ENCODE results near the gene FGF14.

Gene FGF14

DNA sequence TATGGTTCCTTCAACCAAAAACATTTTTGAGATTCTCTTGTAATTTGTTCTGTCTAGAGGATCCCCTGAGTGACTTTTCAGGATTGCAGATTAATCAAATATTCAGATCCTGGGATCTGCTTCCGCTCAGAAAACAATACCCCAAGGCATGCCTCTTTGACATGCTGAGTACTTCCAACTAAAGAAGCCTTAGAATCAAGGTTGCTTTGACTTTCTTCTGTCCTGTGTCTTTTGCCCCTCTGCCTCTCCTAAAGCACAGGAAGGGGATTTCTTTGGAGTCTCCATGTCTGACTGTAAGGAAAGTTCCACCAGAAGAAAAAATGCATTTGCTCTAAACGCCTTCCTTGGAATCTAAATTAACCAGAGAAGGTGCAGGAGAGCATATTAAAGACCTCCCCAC lies 431.5 kb downstream of the FGF14 start:
- Histone ChIP-seq H3K4me1 (ENCODE audit: control insufficient read depth, insufficient read depth, low read length) (no peaks in the 10 kb centered on the region), H3K36me3 (ENCODE audit: control insufficient read depth in 2 of 2, insufficient read depth in 1 of 2, low read length in 2 of 2) (no peaks in the 10 kb centered on the region), H3K27ac (ENCODE audit: extremely low read depth, low read depth, low read length) (no peak overlapping the region), H3K9me3 (ENCODE audit: control insufficient read depth, insufficient read depth, low read depth, low read length) (no peaks in the 10 kb centered on the region), H3K4me3 (ENCODE audit: low read depth, low read length) (no peak overlapping the region)
- ChIA-PET POLR2A (no interaction called here), CTCF (no interaction called here)
- TF ChIP-seq ZFP69B (tag by site-specific recombination; IDR thresholded peaks at IDR 0.05) (no peak), ZNF776 (tag by site-specific recombination; IDR thresholded peaks at IDR 0.05; ENCODE audit: borderline replicate concordance) (no peak)

DNA sequence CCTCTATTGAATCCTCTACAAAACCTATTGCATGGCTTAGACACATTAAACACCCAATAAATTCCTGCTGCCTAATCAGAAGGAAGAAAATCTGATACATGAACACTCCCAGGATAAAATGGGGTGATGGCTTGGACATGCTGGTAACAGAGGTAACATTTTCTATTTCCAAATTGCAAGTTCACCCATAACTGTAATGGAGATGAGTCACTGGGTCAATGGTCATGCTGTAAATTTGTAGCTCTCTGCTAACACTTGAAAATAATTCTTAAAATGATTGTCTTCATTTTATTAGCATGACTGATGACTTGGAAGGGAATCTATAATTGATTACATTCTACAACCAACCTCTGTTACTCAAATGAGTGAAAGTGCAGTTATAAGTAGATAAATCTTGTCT lies 434.1 kb downstream of the FGF14 start:
- H3K4me1 ChIP-seq (ENCODE audit: control insufficient read depth, insufficient read depth, low read length), result no peaks in the 10 kb centered on the region
- H3K9me3 ChIP-seq (ENCODE audit: control insufficient read depth, insufficient read depth, low read depth, low read length), result no peaks in the 10 kb centered on the region
- ChIA-PET POLR2A (no interaction called here), CTCF (no interaction called here)
- no peak overlapping the region for H3K4me3 ChIP-seq (ENCODE audit: low read depth, low read length)
- H3K36me3 ChIP-seq (ENCODE audit: control insufficient read depth in 2 of 2, insufficient read depth in 1 of 2, low read length in 2 of 2), result no peaks in the 10 kb centered on the region
- no peak overlapping the region for H3K27ac ChIP-seq (ENCODE audit: extremely low read depth, low read depth, low read length)
- TF ChIP-seq, protein P1, sequence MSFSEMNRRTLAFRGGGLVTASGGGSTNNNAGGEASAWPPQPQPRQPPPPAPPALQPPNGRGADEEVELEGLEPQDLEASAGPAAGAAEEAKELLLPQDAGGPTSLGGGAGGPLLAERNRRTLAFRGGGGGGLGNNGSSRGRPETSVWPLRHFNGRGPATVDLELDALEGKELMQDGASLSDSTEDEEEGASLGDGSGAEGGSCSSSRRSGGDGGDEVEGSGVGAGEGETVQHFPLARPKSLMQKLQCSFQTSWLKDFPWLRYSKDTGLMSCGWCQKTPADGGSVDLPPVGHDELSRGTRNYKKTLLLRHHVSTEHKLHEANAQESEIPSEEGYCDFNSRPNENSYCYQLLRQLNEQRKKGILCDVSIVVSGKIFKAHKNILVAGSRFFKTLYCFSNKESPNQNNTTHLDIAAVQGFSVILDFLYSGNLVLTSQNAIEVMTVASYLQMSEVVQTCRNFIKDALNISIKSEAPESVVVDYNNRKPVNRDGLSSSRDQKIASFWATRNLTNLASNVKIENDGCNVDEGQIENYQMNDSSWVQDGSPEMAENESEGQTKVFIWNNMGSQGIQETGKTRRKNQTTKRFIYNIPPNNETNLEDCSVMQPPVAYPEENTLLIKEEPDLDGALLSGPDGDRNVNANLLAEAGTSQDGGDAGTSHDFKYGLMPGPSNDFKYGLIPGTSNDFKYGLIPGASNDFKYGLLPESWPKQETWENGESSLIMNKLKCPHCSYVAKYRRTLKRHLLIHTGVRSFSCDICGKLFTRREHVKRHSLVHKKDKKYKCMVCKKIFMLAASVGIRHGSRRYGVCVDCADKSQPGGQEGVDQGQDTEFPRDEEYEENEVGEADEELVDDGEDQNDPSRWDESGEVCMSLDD (tag by site-specific recombination; IDR thresholded peaks at IDR 0.05), result no peak
- TF ChIP-seq ZNF2 (tag by site-specific recombination; IDR thresholded peaks at IDR 0.05) (no peak), ZBTB7A (tag by site-specific recombination; IDR thresholded peaks at IDR 0.05; ENCODE audit: low read depth) (no peak), KLF7 (tag by site-specific recombination; IDR thresholded peaks at IDR 0.05; ENCODE audit: borderline replicate concordance) (no peak), ZNF600 (tag by site-specific recombination; IDR thresholded peaks at IDR 0.05) (no peak), ZSCAN16 (tag by site-specific recombination; IDR thresholded peaks at IDR 0.05) (no peak), REPIN1 (tag by site-specific recombination; IDR thresholded peaks at IDR 0.05; ENCODE audit: low read depth) (no peak), ZNF133 (tag by site-specific recombination; IDR thresholded peaks at IDR 0.05) (no peak), ZNF626 (tag by site-specific recombination; IDR thresholded peaks at IDR 0.05) (no peak), ZNF174 (tag by site-specific recombination; IDR thresholded peaks at IDR 0.05) (no peak), ZFP69B (tag by site-specific recombination; IDR thresholded peaks at IDR 0.05) (no peak), ZNF324 (tag by site-specific recombination; IDR thresholded peaks at IDR 0.05) (no peak)
- TF ChIP-seq, protein P2, sequence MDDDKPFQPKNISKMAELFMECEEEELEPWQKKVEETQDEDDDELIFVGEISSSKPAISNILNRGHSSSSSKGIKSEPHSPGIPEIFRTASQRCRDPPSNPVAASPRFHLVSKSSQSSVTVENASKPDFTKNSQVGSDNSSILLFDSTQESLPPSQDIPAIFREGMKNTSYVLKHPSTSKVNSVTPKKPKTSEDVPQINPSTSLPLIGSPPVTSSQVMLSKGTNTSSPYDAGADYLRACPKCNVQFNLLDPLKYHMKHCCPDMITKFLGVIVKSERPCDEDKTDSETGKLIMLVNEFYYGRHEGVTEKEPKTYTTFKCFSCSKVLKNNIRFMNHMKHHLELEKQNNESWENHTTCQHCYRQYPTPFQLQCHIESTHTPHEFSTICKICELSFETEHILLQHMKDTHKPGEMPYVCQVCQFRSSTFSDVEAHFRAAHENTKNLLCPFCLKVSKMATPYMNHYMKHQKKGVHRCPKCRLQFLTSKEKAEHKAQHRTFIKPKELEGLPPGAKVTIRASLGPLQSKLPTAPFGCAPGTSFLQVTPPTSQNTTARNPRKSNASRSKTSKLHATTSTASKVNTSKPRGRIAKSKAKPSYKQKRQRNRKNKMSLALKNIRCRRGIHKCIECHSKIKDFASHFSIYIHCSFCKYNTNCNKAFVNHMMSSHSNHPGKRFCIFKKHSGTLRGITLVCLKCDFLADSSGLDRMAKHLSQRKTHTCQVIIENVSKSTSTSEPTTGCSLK (tag by site-specific recombination; IDR thresholded peaks at IDR 0.05), result no peak
- TF ChIP-seq, protein P3, sequence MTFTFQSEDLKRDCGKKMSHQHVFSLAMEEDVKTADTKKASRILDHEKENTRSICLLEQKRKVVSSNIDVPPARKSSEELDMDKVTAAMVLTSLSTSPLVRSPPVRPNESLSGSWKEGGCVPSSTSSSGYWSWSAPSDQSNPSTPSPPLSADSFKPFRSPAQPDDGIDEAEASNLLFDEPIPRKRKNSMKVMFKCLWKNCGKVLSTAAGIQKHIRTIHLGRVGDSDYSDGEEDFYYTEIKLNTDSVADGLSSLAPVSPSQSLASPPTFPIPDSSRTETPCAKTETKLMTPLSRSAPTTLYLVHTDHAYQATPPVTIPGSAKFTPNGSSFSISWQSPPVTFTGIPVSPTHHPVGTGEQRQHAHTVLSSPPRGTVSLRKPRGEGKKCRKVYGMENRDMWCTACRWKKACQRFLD (tag by site-specific recombination; IDR thresholded peaks at IDR 0.05), result no peak

DNA sequence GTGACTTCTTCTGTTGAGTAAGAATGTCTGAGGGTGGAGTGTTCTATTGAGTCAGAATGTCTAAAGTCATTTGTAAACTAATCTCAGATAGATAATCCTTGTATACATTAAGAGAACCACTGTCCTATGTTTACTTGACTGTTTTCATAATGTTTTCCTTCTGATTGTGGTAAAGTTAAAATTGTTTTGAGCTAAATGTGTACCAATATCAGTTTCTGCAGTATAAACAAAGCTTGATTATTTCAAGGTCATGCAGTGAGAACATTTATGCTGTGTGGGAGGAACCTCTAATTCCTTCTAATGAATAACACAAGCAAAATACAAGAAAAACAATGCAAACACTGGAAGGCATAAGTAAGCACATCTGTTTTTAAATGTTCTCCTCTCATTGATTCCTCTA lies 434.6 kb downstream of the FGF14 start:
- no peak overlapping the region for H3K27ac ChIP-seq (ENCODE audit: extremely low read depth, low read depth, low read length)
- H3K4me3 ChIP-seq (ENCODE audit: low read depth, low read length), result no peak overlapping the region
- H3K36me3 ChIP-seq (ENCODE audit: control insufficient read depth in 2 of 2, insufficient read depth in 1 of 2, low read length in 2 of 2), result no peaks in the 10 kb centered on the region
- no peaks in the 10 kb centered on the region for H3K9me3 ChIP-seq (ENCODE audit: control insufficient read depth, insufficient read depth, low read depth, low read length)
- H3K4me1 ChIP-seq (ENCODE audit: control insufficient read depth, insufficient read depth, low read length), result no peaks in the 10 kb centered on the region
- POLR2A ChIA-PET, result no interaction called here
- CTCF ChIA-PET, result interaction anchor here (0.7 kb wide), 1 partner anchor 18 kb away, joined by 3 read pairs; no protein-coding TSS in a partner anchor
- TF ChIP-seq ZNF175 (tag by site-specific recombination; IDR thresholded peaks at IDR 0.05) (no peak), ZNF354C (tag by site-specific recombination; IDR thresholded peaks at IDR 0.05; ENCODE audit: borderline replicate concordance, low read depth) (no peak), ZNF19 (tag by site-specific recombination; IDR thresholded peaks at IDR 0.05; ENCODE audit: low read depth) (no peak), ZNF501 (tag by site-specific recombination; IDR thresholded peaks at IDR 0.05) (no peak), KLF1 (tag by site-specific recombination; IDR thresholded peaks at IDR 0.05) (no peak), ZNF623 (tag by site-specific recombination; IDR thresholded peaks at IDR 0.05) (no peak)
- TF ChIP-seq, protein P4, sequence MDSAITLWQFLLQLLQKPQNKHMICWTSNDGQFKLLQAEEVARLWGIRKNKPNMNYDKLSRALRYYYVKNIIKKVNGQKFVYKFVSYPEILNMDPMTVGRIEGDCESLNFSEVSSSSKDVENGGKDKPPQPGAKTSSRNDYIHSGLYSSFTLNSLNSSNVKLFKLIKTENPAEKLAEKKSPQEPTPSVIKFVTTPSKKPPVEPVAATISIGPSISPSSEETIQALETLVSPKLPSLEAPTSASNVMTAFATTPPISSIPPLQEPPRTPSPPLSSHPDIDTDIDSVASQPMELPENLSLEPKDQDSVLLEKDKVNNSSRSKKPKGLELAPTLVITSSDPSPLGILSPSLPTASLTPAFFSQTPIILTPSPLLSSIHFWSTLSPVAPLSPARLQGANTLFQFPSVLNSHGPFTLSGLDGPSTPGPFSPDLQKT (IDR thresholded peaks at IDR 0.05; ENCODE audit: borderline replicate concordance, low read depth, low read length), result no peak
- TF ChIP-seq, protein P5, sequence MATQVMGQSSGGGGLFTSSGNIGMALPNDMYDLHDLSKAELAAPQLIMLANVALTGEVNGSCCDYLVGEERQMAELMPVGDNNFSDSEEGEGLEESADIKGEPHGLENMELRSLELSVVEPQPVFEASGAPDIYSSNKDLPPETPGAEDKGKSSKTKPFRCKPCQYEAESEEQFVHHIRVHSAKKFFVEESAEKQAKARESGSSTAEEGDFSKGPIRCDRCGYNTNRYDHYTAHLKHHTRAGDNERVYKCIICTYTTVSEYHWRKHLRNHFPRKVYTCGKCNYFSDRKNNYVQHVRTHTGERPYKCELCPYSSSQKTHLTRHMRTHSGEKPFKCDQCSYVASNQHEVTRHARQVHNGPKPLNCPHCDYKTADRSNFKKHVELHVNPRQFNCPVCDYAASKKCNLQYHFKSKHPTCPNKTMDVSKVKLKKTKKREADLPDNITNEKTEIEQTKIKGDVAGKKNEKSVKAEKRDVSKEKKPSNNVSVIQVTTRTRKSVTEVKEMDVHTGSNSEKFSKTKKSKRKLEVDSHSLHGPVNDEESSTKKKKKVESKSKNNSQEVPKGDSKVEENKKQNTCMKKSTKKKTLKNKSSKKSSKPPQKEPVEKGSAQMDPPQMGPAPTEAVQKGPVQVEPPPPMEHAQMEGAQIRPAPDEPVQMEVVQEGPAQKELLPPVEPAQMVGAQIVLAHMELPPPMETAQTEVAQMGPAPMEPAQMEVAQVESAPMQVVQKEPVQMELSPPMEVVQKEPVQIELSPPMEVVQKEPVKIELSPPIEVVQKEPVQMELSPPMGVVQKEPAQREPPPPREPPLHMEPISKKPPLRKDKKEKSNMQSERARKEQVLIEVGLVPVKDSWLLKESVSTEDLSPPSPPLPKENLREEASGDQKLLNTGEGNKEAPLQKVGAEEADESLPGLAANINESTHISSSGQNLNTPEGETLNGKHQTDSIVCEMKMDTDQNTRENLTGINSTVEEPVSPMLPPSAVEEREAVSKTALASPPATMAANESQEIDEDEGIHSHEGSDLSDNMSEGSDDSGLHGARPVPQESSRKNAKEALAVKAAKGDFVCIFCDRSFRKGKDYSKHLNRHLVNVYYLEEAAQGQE (tag by site-specific recombination; IDR thresholded peaks at IDR 0.05), result no peak
